K562 (cell line): ENCODE data around the gene RPS4Y1. TPM values are rescaled to one million over a fixed set of nuclear protein-coding genes. Genes with fewer than 3 reads are reported as not detected.

Source experiments
- ATAC-seq: fragments of 200-7000 bp; cut with Tn5 transposase; 3 replicates; pipeline ENCODE4 v1.9.1; 2020; ENCODE audit warnings: moderate library complexity
- BruUV-seq: library from RNA; stranded (reverse); fragments of 400-500 nt; replicated peaks from 2 replicates; lab custom pipeline; 2021; lab: Mats Ljungman, UMichigan
- CTCF ChIA-PET: fragments of 300-600 bp; formaldehyde crosslinking; extraction: SDS; loops from one replicate; lab custom pipeline; 2021; ENCODE audit warnings: low intra/inter-chr PET ratio; lab: Yijun Ruan, JAX
- POLR2A ChIA-PET: fragments of 300-600, 350-650 bp; sonication (Branson Sonifier 250); formaldehyde crosslinking; extraction: SDS; loops from one replicate; lab custom pipeline; 2021; ENCODE audit warnings: antibody characterized with exemption, inconsistent platforms; lab: Yijun Ruan, JAX
- DNase-seq, 4 experiments: peaks; one replicate each; pipeline versions ENCODE4 v3.0.0 to v3.0.0-alpha.2; 2011 to 2018; ENCODE audit warnings: low spot score in 3 of 4, mixed read lengths in 3 of 4; ENCODE audit errors: extremely low read depth in 1 of 4
- FAIRE-seq: peaks from 2 replicates; lab custom pipeline; 2011; peaks lifted over from hg19 to GRCh38; lab: Jason Lieb, UNC
- H2AFZ ChIP-seq: 2 replicates; pipeline ENCODE4 v1.6.0; 2011; ENCODE audit warnings: low read depth, low read length, control low read depth, inconsistent platforms
- H3K27ac ChIP-seq: fragments of 200-600 bp; 3 replicates; pipeline ENCODE4 v1.8.0; 2011; ENCODE audit warnings: low read depth, mild to moderate bottlenecking, control low read depth, inconsistent platforms, low read length, moderate library complexity, mixed read lengths; ENCODE audit errors: extremely low read depth
- H3K27me3 ChIP-seq, 2 experiments: fragments of 300-600 bp in 1 of 2; 2 replicates in 1 of 2; 3 replicates in 1 of 2; pipeline versions ENCODE4 v1.6.0 to v1.8.0; 2011; ENCODE audit warnings: inconsistent platforms in 2 of 2, low read length in 2 of 2, mild to moderate bottlenecking in 1 of 2, mixed read lengths in 1 of 2, moderate library complexity in 1 of 2; ENCODE audit not compliant: control insufficient read depth in 2 of 2, insufficient read depth in 2 of 2
- H3K36me3 ChIP-seq: fragments of 300-600 bp; 3 replicates; pipeline ENCODE4 v1.8.0; 2011; ENCODE audit warnings: mild to moderate bottlenecking, low read length, inconsistent platforms; ENCODE audit not compliant: control insufficient read depth, insufficient read depth
- H3K4me1 ChIP-seq, 2 experiments: fragments of 200-600 bp in 1 of 2; replicated peaks in 1 of 2; 2 replicates in 1 of 2; 3 replicates in 1 of 2; pipeline versions ENCODE4 v1.5.1 to v1.8.0; 2011; ENCODE audit warnings: inconsistent platforms in 2 of 2, low read length in 2 of 2, mild to moderate bottlenecking in 1 of 2, mixed read lengths in 1 of 2, moderate library complexity in 1 of 2; ENCODE audit not compliant: control insufficient read depth in 2 of 2, insufficient read depth in 2 of 2
- H3K4me2 ChIP-seq: 2 replicates; pipeline ENCODE4 v1.6.1; 2011; ENCODE audit warnings: low read length, control low read depth, inconsistent platforms, mixed read lengths; ENCODE audit not compliant: insufficient read depth
- H3K4me3 ChIP-seq: fragments of 200-600 bp; sonication (generic), shearing (Covaris generic); 2 replicates; pipeline ENCODE4 v1.5.1; 2016; ENCODE audit warnings: control low read depth, inconsistent platforms
- H3K79me2 ChIP-seq: fragments of 200-600 bp; 3 replicates; pipeline ENCODE4 v1.8.0; 2011; ENCODE audit warnings: low read length, inconsistent platforms; ENCODE audit not compliant: control insufficient read depth, insufficient read depth
- H3K9ac ChIP-seq, 2 experiments: 2 replicates each; pipeline versions ENCODE4 v1.6.0 to v1.6.1; 2011; ENCODE audit warnings: low read depth in 2 of 2, low read length in 2 of 2, control low read depth in 1 of 2, inconsistent platforms in 1 of 2, mild to moderate bottlenecking in 1 of 2, mixed read lengths in 1 of 2; ENCODE audit not compliant: insufficient read depth in 1 of 2
- H3K9me1 ChIP-seq: one replicate; pipeline ENCODE4 v1.6.0; 2011; ENCODE audit warnings: inconsistent platforms, mild to moderate bottlenecking, low read length, moderate library complexity; ENCODE audit not compliant: control insufficient read depth, insufficient read depth
- H3K9me3 ChIP-seq: replicated peaks from 2 replicates; pipeline ENCODE4 v1.5.1; 2011; ENCODE audit warnings: low read depth, low read length, inconsistent platforms; ENCODE audit not compliant: control insufficient read depth, insufficient read depth
- H4K20me1 ChIP-seq: replicated peaks from 2 replicates; pipeline ENCODE4 v1.6.1; 2011; ENCODE audit warnings: low read length, inconsistent platforms, mixed read lengths; ENCODE audit not compliant: control insufficient read depth, insufficient read depth
- ARID1B ChIP-seq: fragments of 450-650 bp; IDR thresholded peaks from 2 replicates; pipeline ENCODE4 v1.6.1; 2016; ENCODE audit warnings: antibody characterized with exemption, mild to moderate bottlenecking, inconsistent platforms
- FOXP1 ChIP-seq: sonication (generic); formaldehyde crosslinking; IDR thresholded peaks from 2 replicates; pipeline ENCODE4 v1.8.0; 2022; ENCODE audit warnings: mild to moderate bottlenecking, missing genetic modification reagents
- HEY1 ChIP-seq: fragments of 250-450 bp; sonication (Bioruptor Pico); IDR thresholded peaks from 2 replicates; pipeline ENCODE4 v1.5.0; 2020; ENCODE audit warnings: mild to moderate bottlenecking, moderate library complexity, borderline replicate concordance
- NR4A1 ChIP-seq, 2 experiments: fragments of 250-450 bp in 1 of 2; fragments of 450-650 bp in 1 of 2; sonication (Bioruptor Pico) in 1 of 2; IDR thresholded peaks; 2 replicates each; pipeline versions ENCODE4 v1.4.0 to v1.6.1; 2016 to 2020; ENCODE audit warnings: mild to moderate bottlenecking in 2 of 2, missing compliant biosample characterization in 1 of 2, missing genetic modification characterization in 1 of 2, moderate library complexity in 1 of 2
- RHOXF2B ChIP-seq: fragments of 250-450 bp; sonication (Bioruptor Pico); conservative IDR thresholded peaks from 2 replicates; pipeline ENCODE4 v1.5.1; 2021
- TAL1 ChIP-seq: fragments of 450-650 bp; IDR thresholded peaks from 2 replicates; pipeline ENCODE4 v1.6.1; 2016; ENCODE audit warnings: mild to moderate bottlenecking
- THRB ChIP-seq: fragments of 450-650 bp; formaldehyde crosslinking; conservative IDR thresholded peaks from 2 replicates; pipeline ENCODE4 v1.4.0; 2022; ENCODE audit warnings: mild to moderate bottlenecking, missing genetic modification characterization
- XRCC5 ChIP-seq: fragments of 200-400 bp; formaldehyde crosslinking; IDR thresholded peaks from 2 replicates; pipeline ENCODE4 v1.6.1; 2017; ENCODE audit warnings: low read depth, mild to moderate bottlenecking, low read length
- ZFP30 ChIP-seq: fragments of 250-450 bp; sonication (Bioruptor Pico); IDR thresholded peaks from 2 replicates; pipeline ENCODE4 v1.8.0; 2022; ENCODE audit warnings: moderate library complexity, mild to moderate bottlenecking, inconsistent platforms, borderline replicate concordance
- ZNF140 ChIP-seq: fragments of 250-450 bp; sonication (Bioruptor Pico); IDR thresholded peaks from 2 replicates; pipeline ENCODE4 v1.8.0; 2021; ENCODE audit warnings: moderate library complexity, mild to moderate bottlenecking, inconsistent platforms
- ZNF282 ChIP-seq: sonication (generic); formaldehyde crosslinking; IDR thresholded peaks from 2 replicates; pipeline ENCODE4 v1.8.1; 2023; ENCODE audit warnings: missing genetic modification reagents
- ZNF518B ChIP-seq: fragments of 250-450 bp; sonication (Bioruptor Pico); IDR thresholded peaks from 2 replicates; pipeline ENCODE4 v1.5.0; 2021; ENCODE audit warnings: mild to moderate bottlenecking, moderate library complexity
- WGBS: fragments of 100-300 bp; shearing (Covaris generic); methylation state at CpG from one replicate; pipeline ENCODE4 v1.1.6; 2016; ENCODE audit warnings: low coverage, mixed read lengths; ENCODE audit not compliant: insufficient coverage; ENCODE audit errors: missing lambda C conversion rate; 5-methylcytosine and 5-hydroxymethylcytosine counted together
- in situ Hi-C: fragments of 300-500 bp; cut with MboI; formaldehyde crosslinking; loops from 4 replicates; pipeline ENCODE4 v1.15.0; 2018; ENCODE audit warnings: inconsistent platforms, mixed read lengths
- intact Hi-C: fragments of 100-400 bp; cut with micrococcal nuclease; formaldehyde crosslinking; loops from 2 replicates; pipeline ENCODE4 v1.14.2; 2022
- polyA plus RNA-seq, 8 experiments: library from polyadenylated mRNA; depleted of rRNA in 4 of 8; stranded (reverse) in 5 of 8; unstranded in 3 of 8; fragments of >200 nt; fragmentation: Nextera tagmentation in 2 of 8; fragmentation: Illumina TruSeq in 1 of 8; extraction: Ambion mirVana in 2 of 8; extraction: Trizol in 1 of 8; gene quantifications; 2 replicates each; pipeline versions ENCODE4 v1.2.1 to v1.2.3, GENCODE V29; 2011 to 2014; ENCODE audit warnings: inconsistent platforms in 1 of 8, missing spikeins in 1 of 8
- total RNA-seq, 7 experiments: library from RNA; depleted of rRNA in 6 of 7; stranded (reverse); fragments of >200 nt in 6 of 7; fragmentation: Illumina TruSeq in 2 of 7; extraction: Trizol in 2 of 7; gene quantifications; 2 replicates each; pipeline versions ENCODE4 v1.2.1 to v1.2.3, GENCODE V29; 2011 to 2021; ENCODE audit warnings: low replicate concordance in 1 of 7

Gene RPS4Y1
- total and polyA plus RNA-seq, 9 of the 15 experiments (the other 6 are each of a cell fraction or from before 2014, with no cell fraction given), result 0.40 TPM; not detected in 8

GRCh38 chrY:2887386-2887785, 46.0 kb downstream of the RPS4Y1 start:
- Histone ChIP-seq H3K27me3 (no peaks in the 10 kb centered on the region), H3K9ac (no peak overlapping the region), H3K4me3 (no peak overlapping the region), H3K79me2 (no peaks in the 10 kb centered on the region), H3K9me3 (no peaks in the 10 kb centered on the region), H2AFZ (no peak overlapping the region), H3K4me2 (no peak overlapping the region), H3K27ac (no peak overlapping the region), H3K9me1 (no peaks in the 10 kb centered on the region), H3K4me1 (no peaks in the 10 kb centered on the region), H4K20me1 (no peaks in the 10 kb centered on the region), H3K36me3 (no peaks in the 10 kb centered on the region)
- POLR2A ChIA-PET, result no interaction called here
- ATAC-seq (no peak), FAIRE-seq (no peak), DNase-seq (no peak)
- TF ChIP-seq FOXP1 (no peak), ARID1B (no peak), TAL1 (no peak), ZFP30 (CRISPR knock-in tag) (no peak), NR4A1 (CRISPR knock-in tag; IDR thresholded peaks at IDR 0.05) (no peak), NR4A1 (tag; IDR thresholded peaks at IDR 0.05) (no peak), XRCC5 (no peak), RHOXF2B (CRISPR knock-in tag) (no peak), ZNF140 (no peak), HEY1 (no peak), ZNF282 (CRISPR knock-in tag) (no peak), ZNF518B (CRISPR knock-in tag) (no peak), THRB (CRISPR knock-in tag) (no peak)
- in situ Hi-C loops, result no loop called here
- BruUV-seq, result no TSS peak
- intact Hi-C loops, result no loop called here
- CTCF ChIA-PET, result no interaction called here
- no CpG with 5 or more reads among the region's 5 CpGs for WGBS
